H9 (cell line): Measurements from ENCODE around the gene PPP1CC. TPM values are rescaled to one million over a fixed set of nuclear protein-coding genes. Genes with fewer than 3 reads are reported as not detected.

Experiments used
- DNase-seq: peaks from one replicate; pipeline ENCODE4 v3.0.0-alpha.2; 2017
- H2AFZ ChIP-seq: one replicate; pipeline ENCODE4 v1.6.1; 2013; ENCODE audit warnings: mild to moderate bottlenecking, low read length, control low read depth, moderate library complexity
- H2AK5ac ChIP-seq: 2 replicates; pipeline ENCODE4 v1.6.1; 2013; ENCODE audit warnings: low read length, control low read depth, mixed read lengths; ENCODE audit not compliant: insufficient read length
- H2BK120ac ChIP-seq: one replicate; pipeline ENCODE4 v1.6.1; 2013; ENCODE audit warnings: low read depth, mild to moderate bottlenecking, low read length, control low read depth, inconsistent platforms; ENCODE audit not compliant: poor library complexity, severe bottlenecking
- H2BK12ac ChIP-seq: 2 replicates; pipeline ENCODE4 v1.6.1; 2013; ENCODE audit warnings: low read length, control low read depth, mixed read lengths, low read depth; ENCODE audit not compliant: insufficient read length
- H2BK15ac ChIP-seq: 2 replicates; pipeline ENCODE4 v1.6.1; 2013; ENCODE audit warnings: low read depth, low read length, control low read depth
- H2BK20ac ChIP-seq: one replicate; pipeline ENCODE4 v1.6.1; 2013; ENCODE audit warnings: low read depth, mild to moderate bottlenecking, low read length, control low read depth, inconsistent platforms; ENCODE audit not compliant: poor library complexity, severe bottlenecking
- H2BK5ac ChIP-seq: 2 replicates; pipeline ENCODE4 v1.6.1; 2013; ENCODE audit warnings: low read length, control low read depth, mixed read lengths; ENCODE audit not compliant: insufficient read length
- H3K14ac ChIP-seq: 2 replicates; pipeline ENCODE4 v1.6.1; 2013; ENCODE audit warnings: low read length, control low read depth; ENCODE audit not compliant: insufficient read depth
- H3K18ac ChIP-seq: 2 replicates; pipeline ENCODE4 v1.6.1; 2013; ENCODE audit warnings: low read depth, mild to moderate bottlenecking, mixed read lengths, low read length, control low read depth; ENCODE audit not compliant: insufficient read length
- H3K23ac ChIP-seq: 2 replicates; pipeline ENCODE4 v1.6.1; 2013; ENCODE audit warnings: low read length, control low read depth, mixed read lengths, low read depth; ENCODE audit not compliant: insufficient read length
- H3K23me2 ChIP-seq: 2 replicates; pipeline ENCODE4 v1.6.1; 2013; ENCODE audit warnings: low read depth, mild to moderate bottlenecking, mixed read lengths, low read length, control low read depth; ENCODE audit not compliant: insufficient read length, poor library complexity, severe bottlenecking
- H3K27ac ChIP-seq: 2 replicates; pipeline ENCODE4 v1.5.1; 2013; ENCODE audit warnings: low read length, control low read depth, mixed read lengths, low read depth; ENCODE audit not compliant: insufficient read length
- H3K27me3 ChIP-seq: 2 replicates; pipeline ENCODE4 v1.6.1; 2013; ENCODE audit warnings: low read length, control low read depth, inconsistent platforms; ENCODE audit not compliant: insufficient read depth
- H3K4ac ChIP-seq: 2 replicates; pipeline ENCODE4 v1.6.1; 2013; ENCODE audit warnings: low read depth, mild to moderate bottlenecking, control low read depth, inconsistent platforms, low read length, moderate library complexity
- H3K4me1 ChIP-seq: 2 replicates; pipeline ENCODE4 v1.6.1; 2013; ENCODE audit warnings: low read length, control low read depth, inconsistent platforms; ENCODE audit not compliant: insufficient read depth
- H3K4me2 ChIP-seq: 2 replicates; pipeline ENCODE4 v1.6.1; 2013; ENCODE audit warnings: low read length, control low read depth, mixed read lengths; ENCODE audit not compliant: insufficient read length, insufficient read depth
- H3K56ac ChIP-seq: 2 replicates; pipeline ENCODE4 v1.6.1; 2013; ENCODE audit warnings: low read depth, mild to moderate bottlenecking, mixed read lengths, low read length, control low read depth; ENCODE audit not compliant: insufficient read length
- H3K79me1 ChIP-seq: 2 replicates; pipeline ENCODE4 v1.6.1; 2013; ENCODE audit warnings: low read depth, mild to moderate bottlenecking, moderate library complexity, low read length, control low read depth, inconsistent platforms; ENCODE audit not compliant: insufficient read depth, poor library complexity, severe bottlenecking
- H3K79me2 ChIP-seq: 2 replicates; pipeline ENCODE4 v1.6.1; 2013; ENCODE audit warnings: low read length, control low read depth, inconsistent platforms; ENCODE audit not compliant: insufficient read depth
- H3K9ac ChIP-seq: 2 replicates; pipeline ENCODE4 v1.6.1; 2013; ENCODE audit warnings: low read length, control low read depth, mixed read lengths; ENCODE audit not compliant: insufficient read length; ENCODE audit errors: extremely low read depth
- H3K9me3 ChIP-seq: one replicate; pipeline ENCODE4 v1.6.1; 2013; ENCODE audit warnings: low read depth, low read length, inconsistent platforms; ENCODE audit not compliant: control insufficient read depth
- H3T11ph ChIP-seq: one replicate; pipeline ENCODE4 v1.6.1; 2013; ENCODE audit warnings: mild to moderate bottlenecking, low read length, control low read depth, inconsistent platforms
- H4K20me1 ChIP-seq: one replicate; pipeline ENCODE4 v1.6.1; 2013; ENCODE audit not compliant: control insufficient read depth, insufficient read length, insufficient read depth
- H4K5ac ChIP-seq: 2 replicates; pipeline ENCODE4 v1.6.1; 2013; ENCODE audit warnings: low read depth, mild to moderate bottlenecking, mixed read lengths, low read length, control low read depth; ENCODE audit not compliant: insufficient read length
- H4K8ac ChIP-seq: replicated peaks from 2 replicates; pipeline ENCODE4 v1.6.1; 2013; ENCODE audit warnings: low read length, control low read depth, mixed read lengths, low read depth; ENCODE audit not compliant: insufficient read length
- H4K91ac ChIP-seq: 2 replicates; pipeline ENCODE4 v1.6.1; 2013; ENCODE audit warnings: low read depth, mild to moderate bottlenecking, moderate library complexity, mixed read lengths, low read length, control low read depth; ENCODE audit not compliant: insufficient read length
- H3K27ac Mint-ChIP-seq, 3 experiments: 2 replicates in 2 of 3; 3 replicates in 1 of 3; pipeline ENCODE4 v1.8.0; 2020 to 2021; ENCODE audit warnings: mixed read lengths in 3 of 3, mild to moderate bottlenecking in 1 of 3, moderate library complexity in 1 of 3
- H3K27me3 Mint-ChIP-seq: 2 replicates; pipeline ENCODE4 v1.8.0; 2021; ENCODE audit warnings: low read depth, mild to moderate bottlenecking, moderate library complexity, mixed read lengths
- H3K36me3 Mint-ChIP-seq, 3 experiments: 2 replicates in 2 of 3; 3 replicates in 1 of 3; pipeline ENCODE4 v1.8.0; 2020 to 2021; ENCODE audit warnings: low read depth in 3 of 3, mixed read lengths in 3 of 3; ENCODE audit not compliant: insufficient read depth in 1 of 3
- H3K4me1 Mint-ChIP-seq, 2 experiments: 2 replicates each; pipeline ENCODE4 v1.8.0; 2020; ENCODE audit warnings: mixed read lengths in 2 of 2
- H3K4me3 Mint-ChIP-seq, 2 experiments: 2 replicates in 1 of 2; 3 replicates in 1 of 2; pipeline ENCODE4 v1.8.0; 2020 to 2021; ENCODE audit warnings: mild to moderate bottlenecking in 2 of 2, mixed read lengths in 2 of 2, moderate library complexity in 1 of 2
- H3K9me3 Mint-ChIP-seq, 2 experiments: 2 replicates in 1 of 2; 3 replicates in 1 of 2; pipeline ENCODE4 v1.8.0; 2020; ENCODE audit warnings: mild to moderate bottlenecking in 2 of 2, mixed read lengths in 2 of 2, moderate library complexity in 1 of 2
- WGBS: extraction: QIAGEN DNeasy Blood & Tissue Kit; methylation state at CpG from one replicate; pipeline ENCODE4 v1.1.7; 2013; ENCODE audit warnings: missing lambda C conversion rate, low lambda C conversion rate, mixed read lengths; ENCODE audit not compliant: insufficient read length; ENCODE audit errors: extremely low coverage; 5-methylcytosine and 5-hydroxymethylcytosine counted together
- total RNA-seq: library from RNA; stranded (reverse); gene quantifications from 2 replicates; pipeline ENCODE4 v1.2.1, GENCODE V29; 2021
- TF ChIP-seq, protein P1 (sequence below): fragments of 200-600 bp; sonication (generic); conservative IDR thresholded peaks from 3 replicates; pipeline ENCODE4 v1.8.0; 2021; ENCODE audit warnings: antibody characterized with exemption, mild to moderate bottlenecking

PPP1CC gene
- total RNA-seq, 1 experiment from 2014 or later = 286 TPM

DNA sequence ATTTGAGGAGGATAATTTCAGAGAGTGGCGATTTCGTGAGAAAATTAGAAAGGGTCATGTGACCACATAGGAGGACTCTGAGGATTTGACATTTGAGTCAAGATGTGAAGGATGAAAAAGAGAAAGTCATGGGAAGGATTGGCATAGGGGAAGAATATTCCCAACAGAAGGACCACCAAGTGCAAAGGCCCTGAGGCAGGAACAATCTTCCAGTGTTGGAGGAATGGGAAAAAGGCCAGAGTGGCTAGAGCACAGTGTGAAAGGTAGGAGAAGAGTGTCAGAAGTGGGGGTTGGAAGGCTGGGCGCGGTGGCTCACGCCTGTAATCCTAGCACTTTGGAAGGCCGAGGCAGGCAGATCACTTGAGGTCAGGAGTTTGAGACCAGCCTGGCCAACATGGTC is 3.9 kb upstream of the PPP1CC start:
- Histone ChIP-seq H3K79me1 (no peaks in the 10 kb centered on the region), H3K79me2 (peaks cover 8% of the 10 kb centered on the region), H3K23me2 (peaks cover 16% of the 10 kb centered on the region), H2BK120ac (no peak overlapping the region), H3K14ac (no peak overlapping the region), H2AK5ac (no peak overlapping the region), H3K23ac (no peak overlapping the region), H3K27me3 (no peaks in the 10 kb centered on the region), H3K18ac (no peak overlapping the region), H3K4ac (no peak overlapping the region), H2BK20ac (no peak overlapping the region), H3T11ph (no peak overlapping the region), H3K27ac (no peak overlapping the region), H4K8ac (no peak overlapping the region), H3K9me3 (no peaks in the 10 kb centered on the region), H3K9ac (no peak overlapping the region), H2BK15ac (no peak overlapping the region), H2AFZ (no peak overlapping the region), H4K20me1 (no peaks in the 10 kb centered on the region), H3K4me1 (no peaks in the 10 kb centered on the region; the same call in 1 of the 2 replicates), H4K5ac (no peak overlapping the region), H2BK5ac (no peak overlapping the region), H3K56ac (no peak overlapping the region), H3K4me2 (no peak overlapping the region), H4K91ac (no peak overlapping the region), H2BK12ac (no peak overlapping the region)
- H3K36me3 Mint-ChIP-seq = peaks cover 4 to 8% (median 5%) of the 10 kb centered on the region in 3 experiments; a peak in 4 of 7 replicates
- no peak for DNase-seq
- no peak overlapping the region for H3K4me3 Mint-ChIP-seq
- H3K4me1 Mint-ChIP-seq = peaks cover 11 to 12% of the 10 kb centered on the region in 2 experiments
- peaks cover 0 to 2% of the 10 kb centered on the region in 2 experiments; a peak in 1 of 5 replicates for H3K9me3 Mint-ChIP-seq
- WGBS = no CpG with 5 or more reads among the region's 6 CpGs
- TF ChIP-seq, protein P1, sequence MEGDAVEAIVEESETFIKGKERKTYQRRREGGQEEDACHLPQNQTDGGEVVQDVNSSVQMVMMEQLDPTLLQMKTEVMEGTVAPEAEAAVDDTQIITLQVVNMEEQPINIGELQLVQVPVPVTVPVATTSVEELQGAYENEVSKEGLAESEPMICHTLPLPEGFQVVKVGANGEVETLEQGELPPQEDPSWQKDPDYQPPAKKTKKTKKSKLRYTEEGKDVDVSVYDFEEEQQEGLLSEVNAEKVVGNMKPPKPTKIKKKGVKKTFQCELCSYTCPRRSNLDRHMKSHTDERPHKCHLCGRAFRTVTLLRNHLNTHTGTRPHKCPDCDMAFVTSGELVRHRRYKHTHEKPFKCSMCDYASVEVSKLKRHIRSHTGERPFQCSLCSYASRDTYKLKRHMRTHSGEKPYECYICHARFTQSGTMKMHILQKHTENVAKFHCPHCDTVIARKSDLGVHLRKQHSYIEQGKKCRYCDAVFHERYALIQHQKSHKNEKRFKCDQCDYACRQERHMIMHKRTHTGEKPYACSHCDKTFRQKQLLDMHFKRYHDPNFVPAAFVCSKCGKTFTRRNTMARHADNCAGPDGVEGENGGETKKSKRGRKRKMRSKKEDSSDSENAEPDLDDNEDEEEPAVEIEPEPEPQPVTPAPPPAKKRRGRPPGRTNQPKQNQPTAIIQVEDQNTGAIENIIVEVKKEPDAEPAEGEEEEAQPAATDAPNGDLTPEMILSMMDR = no peak
- no peak overlapping the region for H3K27ac Mint-ChIP-seq
- no peaks in the 10 kb centered on the region for H3K27me3 Mint-ChIP-seq
